A172 (cell line): Measurements from ENCODE around the gene TPO. TPM values are rescaled to one million over a fixed set of nuclear protein-coding genes. Genes with fewer than 3 reads are reported as not detected.

Source experiments
- DNase-seq: peaks from one replicate; pipeline ENCODE4 v3.0.0-alpha.2; 2015; ENCODE audit warnings: low spot score
- total RNA-seq: library from RNA; depleted of rRNA; stranded (reverse); fragments of >200 nt; shearing (Covaris generic); gene quantifications from 2 replicates; pipeline ENCODE4 v1.2.3, GENCODE V29; 2014

TPO gene
- total RNA-seq, 1 experiment from 2014 or later = not detected

- no peak for DNase-seq
These were observed 169.7 kb downstream of the TPO start for GRCh38 chr2:1582891-1583341.

GRCh38 chr2:1584051-1584531 lies 170.8 kb downstream of the TPO start:
- no peak for DNase-seq

DNA sequence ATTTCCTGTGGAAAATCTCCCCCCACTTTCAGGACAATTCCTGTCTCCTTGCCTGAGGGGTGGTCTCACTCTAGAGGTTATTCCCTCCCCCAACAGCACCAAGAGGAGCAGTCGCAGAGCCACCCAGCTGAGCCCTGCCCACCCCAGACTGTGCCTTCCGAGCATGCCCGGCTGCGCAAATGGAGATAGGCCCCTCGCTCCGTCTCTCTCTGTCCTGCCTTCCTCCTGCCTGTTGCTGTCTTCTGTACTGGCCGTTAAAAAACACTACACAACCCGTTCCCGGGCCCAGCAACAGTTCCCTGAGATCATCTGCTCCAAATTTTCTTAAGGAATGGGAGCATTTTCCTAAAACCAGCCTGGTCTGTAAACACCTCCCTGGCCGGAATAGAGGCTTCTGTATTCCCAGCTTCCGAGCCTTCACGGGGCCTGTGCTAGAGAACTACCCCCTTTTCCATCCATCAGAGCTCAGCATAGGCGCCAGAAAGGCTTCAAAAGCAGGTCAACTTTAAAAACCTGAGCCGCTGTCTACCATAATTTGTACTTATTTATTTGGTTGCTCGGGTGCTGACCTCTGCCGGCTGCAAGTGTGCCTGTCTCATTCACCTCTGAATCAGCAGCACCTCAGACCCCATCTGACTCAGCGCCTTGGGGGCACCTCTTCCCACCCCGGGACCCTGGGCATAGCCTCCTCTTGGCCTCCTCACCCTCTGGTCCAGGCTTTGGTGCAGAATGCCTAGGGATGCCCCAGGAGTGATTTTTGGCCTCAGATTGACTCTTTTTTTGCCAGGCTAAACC lies 171.6 kb downstream of the TPO start:
- DNase-seq = no peak

DNA sequence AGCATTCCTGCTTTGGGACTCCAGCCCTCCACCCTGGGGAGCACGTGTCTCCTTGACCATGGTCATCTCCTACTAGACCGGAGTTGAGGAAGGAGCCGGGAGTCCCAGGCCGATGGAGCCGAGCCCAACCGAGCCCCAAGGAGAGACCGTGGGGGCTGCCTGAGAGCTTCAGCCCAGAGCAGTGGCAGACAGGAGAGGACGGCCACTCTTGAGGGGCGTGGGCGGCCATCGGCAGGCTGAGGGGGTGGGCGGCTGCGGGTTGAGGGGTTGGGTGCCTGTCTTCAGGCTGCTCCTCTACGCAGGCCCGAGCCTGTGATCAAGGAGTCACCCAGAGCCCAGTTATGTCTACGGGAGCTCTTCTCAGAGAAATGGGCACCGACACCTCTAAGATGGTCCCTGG lies 172.4 kb downstream of the TPO start:
- DNase-seq = no peak

DNA sequence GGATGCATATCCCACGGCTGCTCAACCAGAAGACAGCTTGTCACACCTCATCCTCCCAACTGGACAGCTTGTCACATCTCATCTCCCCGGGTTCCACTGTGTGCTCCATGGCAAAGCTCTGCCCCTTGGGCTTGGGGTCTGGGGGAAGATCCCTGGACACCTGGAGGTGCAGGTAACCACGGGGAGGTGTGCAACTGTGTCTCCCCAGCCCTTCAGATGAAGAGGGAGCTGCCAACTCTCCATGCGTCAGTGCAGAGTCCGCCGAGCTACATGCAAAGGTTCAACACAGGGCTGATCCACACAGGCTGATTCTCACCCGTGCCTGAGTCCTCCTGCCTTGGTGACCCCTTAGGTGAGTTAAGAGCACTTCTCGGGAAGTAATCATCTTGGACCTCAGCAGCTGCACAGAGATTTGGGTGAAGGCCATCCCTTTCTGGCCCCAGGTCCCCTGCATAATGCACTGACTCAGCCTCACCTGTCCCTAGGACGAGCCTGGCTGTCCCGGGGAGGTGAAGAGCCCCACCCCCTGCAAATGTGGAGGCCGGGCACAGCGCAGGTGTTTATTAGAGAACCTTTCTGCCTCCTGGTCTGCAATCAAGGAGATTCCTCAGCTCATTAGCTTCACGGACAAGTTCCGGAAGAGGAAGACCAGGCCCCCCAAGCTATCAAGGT lies 173.1 kb downstream of the TPO start:
- DNase-seq = no peak

- peak; percentile 93 for DNase-seq
These were observed 173.9 kb downstream of the TPO start for GRCh38 chr2:1586923-1587840.

- no peak for DNase-seq
These were observed 175.1 kb downstream of the TPO start for GRCh38 chr2:1588051-1588977.

DNA sequence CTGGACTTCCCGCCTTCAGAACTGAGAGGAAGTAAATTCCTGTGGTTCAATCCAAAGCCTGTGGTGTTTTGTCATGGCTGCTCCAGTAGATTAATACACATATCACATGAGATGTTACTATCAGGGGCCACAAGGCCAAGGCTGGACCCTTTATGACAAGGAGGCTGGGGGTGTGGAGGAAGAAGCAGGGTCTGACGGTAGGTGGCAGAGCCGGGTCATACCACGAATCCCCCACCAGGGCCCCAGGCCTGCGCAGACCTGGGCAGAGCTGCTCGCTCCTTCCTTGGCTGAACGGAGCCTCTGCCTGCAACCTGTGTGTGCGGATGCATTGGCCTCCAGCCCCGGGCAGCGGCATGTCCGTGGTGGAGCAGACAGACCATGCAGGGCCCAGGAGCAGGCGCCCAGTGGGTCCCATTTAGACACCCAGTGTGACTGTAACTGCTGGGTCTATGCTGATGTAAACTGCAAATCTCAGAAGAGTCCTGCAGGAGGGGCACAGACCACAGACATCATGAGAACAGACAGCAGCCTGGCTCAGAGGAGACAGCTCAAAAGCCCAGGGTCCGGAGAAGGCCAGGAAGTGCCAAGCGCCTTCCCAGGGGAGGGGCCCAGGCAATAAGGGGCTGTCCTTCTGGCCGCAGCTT lies 175.8 kb downstream of the TPO start:
- DNase-seq = peak; percentile 71

GRCh38 chr2:1590596-1591460 lies 177.6 kb downstream of the TPO start:
- no peak for DNase-seq

GRCh38 chr2:1591461-1591770 lies 178.2 kb downstream of the TPO start:
- no peak for DNase-seq
